ENCODE results near the gene SLC29A4. TPM values are rescaled to one million over a fixed set of nuclear protein-coding genes. Genes with fewer than 3 reads are reported as not detected.
"Not testable (repeated sequence)": the region's sequence is repeated elsewhere in the genome, so short reads cannot be mapped to it uniquely, and the experiment has no call there.

Gene SLC29A4
- total RNA-seq, 1 donor from 2014 or later = 0.73 TPM

- intact Hi-C loops (cut with micrococcal nuclease) = no loop called here
- no peaks in the 10 kb centered on the region for H3K9me3 Mint-ChIP-seq
These were observed 3.0 kb upstream of the SLC29A4 start for GRCh38 chr7:5279734-5280133.

GRCh38 chr7:5281598-5282500, 894 bp upstream of the SLC29A4 start:
- H3K4me3 Mint-ChIP-seq (ENCODE audit: low read depth) = peak overlapping the region; percentile 17
- peaks cover 13% of the 10 kb centered on the region for H3K27me3 Mint-ChIP-seq (ENCODE audit: low read depth)
- H3K27ac Mint-ChIP-seq; intact Hi-C loops (cut with micrococcal nuclease); DNase-seq (ENCODE audit: low spot score); H3K36me3 Mint-ChIP-seq (ENCODE audit: low read depth); H3K9me3 Mint-ChIP-seq; H3K4me1 Mint-ChIP-seq (ENCODE audit: low read depth): not testable (repeated sequence)

More at GRCh38 chr7:5279734-5280133, 3.0 kb upstream of the SLC29A4 start:
- no peak for DNase-seq (ENCODE audit: low spot score)
- Mint-ChIP-seq H3K27me3 (ENCODE audit: low read depth) (peaks cover 11% of the 10 kb centered on the region), H3K4me1 (ENCODE audit: low read depth) (no peaks in the 10 kb centered on the region), H3K4me3 (ENCODE audit: low read depth) (no peak overlapping the region), H3K36me3 (ENCODE audit: low read depth) (no peaks in the 10 kb centered on the region), H3K27ac (no peak overlapping the region)

GRCh38 chr7:5283421-5284303, 919 bp downstream of the SLC29A4 start:
- peaks cover 13% of the 10 kb centered on the region for H3K27me3 Mint-ChIP-seq (ENCODE audit: low read depth)
- no peaks in the 10 kb centered on the region for H3K4me1 Mint-ChIP-seq (ENCODE audit: low read depth)
- no peak for DNase-seq (ENCODE audit: low spot score)
- H3K36me3 Mint-ChIP-seq (ENCODE audit: low read depth) = no peaks in the 10 kb centered on the region
- intact Hi-C loops (cut with micrococcal nuclease) = no loop called here
- no peak overlapping the region for H3K4me3 Mint-ChIP-seq (ENCODE audit: low read depth)
- no peaks in the 10 kb centered on the region for H3K9me3 Mint-ChIP-seq
- H3K27ac Mint-ChIP-seq = no peak overlapping the region

DNA sequence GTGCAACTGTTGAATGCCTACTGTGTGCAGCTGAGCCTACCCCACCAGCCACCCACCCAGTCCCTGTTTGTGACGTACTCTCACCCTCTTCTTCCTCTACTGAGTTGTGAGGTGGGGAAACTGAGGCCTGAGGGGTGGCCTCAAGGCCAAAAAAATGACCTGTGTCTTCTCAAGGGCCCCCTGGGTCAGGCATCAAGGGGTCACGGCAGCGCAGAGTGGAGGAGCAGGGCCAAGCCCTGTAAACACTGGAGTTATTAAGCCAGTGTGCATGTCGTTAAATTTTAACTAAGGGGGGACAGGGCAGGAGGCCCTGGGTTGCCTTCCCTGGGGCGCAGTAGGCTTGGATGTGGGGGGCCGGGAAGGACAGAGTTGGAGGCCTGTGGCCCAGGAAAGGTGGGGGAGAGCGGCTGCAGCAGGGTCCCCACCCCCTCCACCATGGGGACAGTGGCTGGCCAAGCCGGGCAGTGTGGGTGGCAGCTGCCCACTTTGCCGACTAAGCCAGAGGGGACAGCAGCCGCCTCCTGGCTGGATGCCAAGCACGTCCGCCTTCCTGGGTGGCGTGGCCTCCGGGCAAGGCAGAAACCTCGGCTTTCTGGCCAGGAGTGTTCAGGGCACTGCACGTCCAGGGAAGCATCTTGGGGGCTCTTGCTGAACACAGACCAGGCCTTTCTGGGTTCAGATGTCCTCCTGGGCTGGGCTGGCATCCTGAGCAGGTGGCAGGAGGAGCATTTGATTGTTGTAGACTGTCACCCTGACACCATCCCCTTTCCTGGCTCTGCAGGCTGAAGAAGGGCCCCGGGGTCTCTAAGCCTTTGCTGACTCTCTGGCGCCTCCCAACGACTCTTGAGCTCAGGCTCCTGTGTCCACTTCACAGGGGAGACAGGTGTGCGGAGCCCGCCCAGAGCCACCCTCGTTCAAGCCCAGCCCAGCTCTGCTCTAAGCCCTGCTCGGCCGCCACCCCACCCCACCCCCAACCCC, 1.9 kb downstream of the SLC29A4 start:
- Mint-ChIP-seq H3K27ac (no peak overlapping the region), H3K9me3 (no peaks in the 10 kb centered on the region), H3K4me1 (ENCODE audit: low read depth) (no peaks in the 10 kb centered on the region), H3K27me3 (ENCODE audit: low read depth) (peaks cover 10% of the 10 kb centered on the region), H3K36me3 (ENCODE audit: low read depth) (no peaks in the 10 kb centered on the region), H3K4me3 (ENCODE audit: low read depth) (peak overlapping the region; percentile 26)
- intact Hi-C loops (cut with micrococcal nuclease) = no loop called here
- no peak for DNase-seq (ENCODE audit: low spot score)

GRCh38 chr7:5286933-5287332, 4.2 kb downstream of the SLC29A4 start:
- no peaks in the 10 kb centered on the region for H3K36me3 Mint-ChIP-seq (ENCODE audit: low read depth)
- DNase-seq (ENCODE audit: low spot score) = no peak
- no peaks in the 10 kb centered on the region for H3K4me1 Mint-ChIP-seq (ENCODE audit: low read depth)
- intact Hi-C loops (cut with micrococcal nuclease) = no loop called here
- H3K4me3 Mint-ChIP-seq (ENCODE audit: low read depth) = no peak overlapping the region
- H3K9me3 Mint-ChIP-seq = no peaks in the 10 kb centered on the region
- H3K27ac Mint-ChIP-seq = no peak overlapping the region
- H3K27me3 Mint-ChIP-seq (ENCODE audit: low read depth) = peaks cover 4% of the 10 kb centered on the region

DNA sequence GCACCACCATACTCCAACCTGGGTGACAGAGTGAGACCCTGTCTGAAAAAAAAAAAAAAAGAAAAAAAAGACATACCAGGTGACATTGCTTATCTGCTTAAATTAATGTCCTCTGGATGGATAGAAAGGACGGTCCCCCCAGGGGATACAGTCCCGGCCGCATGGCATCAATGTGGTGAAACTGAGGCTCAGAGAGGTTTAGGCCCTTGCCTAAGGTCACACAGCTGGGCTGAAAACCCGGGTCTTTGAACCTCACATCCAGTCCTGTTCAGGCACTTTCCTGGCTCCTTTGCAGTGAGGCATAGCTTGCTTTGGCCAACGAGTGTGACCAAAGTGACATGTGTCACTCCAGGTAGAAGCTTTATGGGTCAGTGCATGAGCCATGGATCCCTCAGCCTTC, 4.6 kb downstream of the SLC29A4 start:
- DNase-seq (ENCODE audit: low spot score); H3K4me3 Mint-ChIP-seq (ENCODE audit: low read depth); H3K36me3 Mint-ChIP-seq (ENCODE audit: low read depth); H3K27ac Mint-ChIP-seq; H3K4me1 Mint-ChIP-seq (ENCODE audit: low read depth); H3K27me3 Mint-ChIP-seq (ENCODE audit: low read depth); H3K9me3 Mint-ChIP-seq; intact Hi-C loops (cut with micrococcal nuclease): not testable (repeated sequence)

- no peak overlapping the region for H3K4me3 Mint-ChIP-seq (ENCODE audit: low read depth)
- DNase-seq (ENCODE audit: low spot score) = no peak
- H3K27ac Mint-ChIP-seq = no peak overlapping the region
- peaks cover 4% of the 10 kb centered on the region for H3K27me3 Mint-ChIP-seq (ENCODE audit: low read depth)
- no peaks in the 10 kb centered on the region for H3K36me3 Mint-ChIP-seq (ENCODE audit: low read depth)
- no peaks in the 10 kb centered on the region for H3K9me3 Mint-ChIP-seq
- no peaks in the 10 kb centered on the region for H3K4me1 Mint-ChIP-seq (ENCODE audit: low read depth)
- intact Hi-C loops (cut with micrococcal nuclease) = no loop called here
These were observed 5.1 kb downstream of the SLC29A4 start for GRCh38 chr7:5287802-5288201.

GRCh38 chr7:5288560-5288959, 5.8 kb downstream of the SLC29A4 start:
- H3K36me3 Mint-ChIP-seq (ENCODE audit: low read depth); H3K4me3 Mint-ChIP-seq (ENCODE audit: low read depth); H3K27ac Mint-ChIP-seq; H3K4me1 Mint-ChIP-seq (ENCODE audit: low read depth); intact Hi-C loops (cut with micrococcal nuclease); H3K27me3 Mint-ChIP-seq (ENCODE audit: low read depth); DNase-seq (ENCODE audit: low spot score); H3K9me3 Mint-ChIP-seq: not testable (repeated sequence)

GRCh38 chr7:5289355-5289754, 6.6 kb downstream of the SLC29A4 start:
- Mint-ChIP-seq H3K27ac (no peak overlapping the region), H3K36me3 (ENCODE audit: low read depth) (no peaks in the 10 kb centered on the region), H3K4me3 (ENCODE audit: low read depth) (no peak overlapping the region), H3K4me1 (ENCODE audit: low read depth) (no peaks in the 10 kb centered on the region), H3K9me3 (no peaks in the 10 kb centered on the region), H3K27me3 (ENCODE audit: low read depth) (peaks cover 2% of the 10 kb centered on the region)
- no peak for DNase-seq (ENCODE audit: low spot score)
- intact Hi-C loops (cut with micrococcal nuclease) = no loop called here

GRCh38 chr7:5291301-5291700, 8.6 kb downstream of the SLC29A4 start:
- Mint-ChIP-seq H3K4me3 (ENCODE audit: low read depth) (no peak overlapping the region), H3K4me1 (ENCODE audit: low read depth) (no peaks in the 10 kb centered on the region), H3K36me3 (ENCODE audit: low read depth) (no peaks in the 10 kb centered on the region), H3K27ac (no peak overlapping the region), H3K27me3 (ENCODE audit: low read depth) (no peaks in the 10 kb centered on the region), H3K9me3 (no peaks in the 10 kb centered on the region)
- DNase-seq (ENCODE audit: low spot score) = no peak
- intact Hi-C loops (cut with micrococcal nuclease) = no loop called here

DNA sequence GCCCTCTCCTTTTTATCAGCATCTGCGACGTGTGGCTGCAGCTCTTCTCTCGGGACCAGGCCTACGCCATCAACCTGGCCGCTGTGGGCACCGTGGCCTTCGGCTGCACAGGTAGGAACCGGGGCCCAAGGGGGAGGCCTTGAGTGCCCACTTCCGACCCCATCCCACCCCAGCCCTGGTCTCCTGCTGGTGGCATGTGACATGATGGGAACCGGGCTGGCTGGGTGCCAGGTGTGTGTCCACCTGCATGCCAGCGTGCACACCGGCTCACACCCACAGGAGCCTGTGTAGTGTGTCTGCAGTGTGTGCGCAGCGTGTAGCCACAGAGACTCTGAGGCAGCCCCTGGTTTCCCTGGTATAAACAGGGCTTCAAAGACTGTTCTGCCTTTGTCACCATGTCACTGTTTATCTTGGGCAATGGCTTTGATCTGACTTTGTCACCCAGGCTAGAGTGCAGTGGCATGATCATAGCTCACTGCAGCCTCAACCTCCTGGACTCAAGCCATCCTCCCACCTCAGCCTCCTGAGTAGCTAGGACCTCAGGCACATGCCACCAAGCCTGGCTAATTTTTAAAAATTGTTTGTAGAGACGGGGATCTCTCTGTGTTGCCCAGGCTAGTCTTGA, 9.1 kb downstream of the SLC29A4 start:
- H3K9me3 Mint-ChIP-seq; H3K36me3 Mint-ChIP-seq (ENCODE audit: low read depth); H3K27ac Mint-ChIP-seq: not testable (repeated sequence)

More for the DNA sequence above, 9.1 kb downstream of the SLC29A4 start:
- DNase-seq (ENCODE audit: low spot score); H3K4me1 Mint-ChIP-seq (ENCODE audit: low read depth); H3K4me3 Mint-ChIP-seq (ENCODE audit: low read depth); H3K27me3 Mint-ChIP-seq (ENCODE audit: low read depth); intact Hi-C loops (cut with micrococcal nuclease): not testable (repeated sequence)

Measured in activated T-helper 2 cell treated with anti-CD3 and anti-CD28 coated beads, Interferon-gamma antibody, Interleukin-2, Interleukin-4, amounts not matched to agents 10 μg/mL and 5 μg/mL and 100 μg/mL, durations not matched to agents 14 hours and 24 hours and 36 hours (primary cell).